NOMO-1 (cell line): ENCODE data around the gene DEFB110.

Experiments
- DNase-seq, 2 experiments: peaks; one replicate each; lab custom pipeline; 2025; ENCODE audit not compliant: unreplicated experiment in 2 of 2; lab: John Stamatoyannopoulos, UW

Gene DEFB110

GRCh38 chr6:50021894-50022293 lies at the start of gene DEFB110:
Gene DEFB110 (minus strand): TSS chr6:50021994. CDS start chr6:50021935, 59 bp downstream.
- no peak for DNase-seq

DNA sequence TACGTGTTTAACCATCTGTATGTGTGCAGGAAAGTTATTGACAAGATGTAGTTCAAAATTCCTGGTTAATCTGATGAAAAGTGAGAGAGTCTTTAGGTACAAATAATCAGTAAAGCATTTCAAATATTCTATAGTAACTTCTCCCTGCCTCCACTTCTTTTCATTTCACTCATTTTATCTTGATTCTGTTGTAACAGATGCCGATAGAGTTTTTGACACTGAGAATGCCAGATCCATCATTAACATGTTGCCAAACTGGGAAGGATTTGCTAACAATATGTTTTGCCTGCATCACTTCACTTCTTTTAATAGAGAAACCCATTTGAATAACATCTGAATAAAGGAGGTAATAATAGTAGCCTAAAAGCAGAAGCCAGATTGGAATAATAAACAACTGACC lies 48.3 kb upstream of the DEFB110 start:
- DNase-seq: no peak

DNA sequence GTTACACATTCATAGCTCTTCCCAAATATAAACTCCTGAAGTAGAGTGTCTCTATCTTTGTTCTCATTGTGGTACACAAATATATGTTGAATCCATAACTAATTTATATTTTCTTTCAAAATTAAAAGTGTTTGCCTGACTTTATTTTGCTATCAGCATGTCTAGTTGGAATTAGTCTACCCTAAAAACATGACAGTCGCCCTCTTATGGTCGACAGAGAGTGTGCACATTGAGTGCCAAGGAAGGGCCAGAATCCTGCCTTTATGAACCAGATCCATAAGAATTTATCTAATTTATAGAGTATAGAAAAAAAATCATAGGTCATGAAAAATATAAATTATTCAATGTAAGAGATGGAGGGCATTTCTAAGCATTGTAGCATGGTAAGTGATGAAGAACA lies 40.3 kb upstream of the DEFB110 start:
- DNase-seq: no peak

DNA sequence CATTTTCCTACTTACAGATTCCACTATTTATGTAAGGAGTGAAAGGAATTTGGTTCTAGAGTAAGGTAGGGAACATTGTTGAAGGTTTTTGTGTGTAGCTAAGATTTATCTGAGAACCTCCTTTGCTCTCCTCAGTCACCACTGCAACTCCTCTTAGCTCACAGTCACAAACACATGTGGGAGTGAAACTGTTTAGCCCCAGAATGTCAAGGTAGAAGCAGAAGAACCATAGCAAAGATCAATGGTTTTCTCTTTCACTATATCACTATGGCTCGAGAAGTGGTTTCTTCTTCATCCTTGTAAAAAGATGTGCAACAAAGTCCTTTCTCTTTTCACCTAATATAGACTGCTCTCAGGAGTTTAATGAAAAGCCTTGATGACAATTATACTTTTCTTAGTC lies 34.4 kb upstream of the DEFB110 start:
- DNase-seq: no peak

GRCh38 chr6:50049829-50050228 lies 28.0 kb upstream of the DEFB110 start, which contains the start of gene DEFB112:
Gene DEFB112 (minus strand): TSS chr6:50049929. CDS start chr6:50049869, 60 bp downstream.
- DNase-seq: no peak

GRCh38 chr6:50047026-50047425 lies 25.2 kb upstream of the DEFB110 start:
- DNase-seq: no peak

DNA sequence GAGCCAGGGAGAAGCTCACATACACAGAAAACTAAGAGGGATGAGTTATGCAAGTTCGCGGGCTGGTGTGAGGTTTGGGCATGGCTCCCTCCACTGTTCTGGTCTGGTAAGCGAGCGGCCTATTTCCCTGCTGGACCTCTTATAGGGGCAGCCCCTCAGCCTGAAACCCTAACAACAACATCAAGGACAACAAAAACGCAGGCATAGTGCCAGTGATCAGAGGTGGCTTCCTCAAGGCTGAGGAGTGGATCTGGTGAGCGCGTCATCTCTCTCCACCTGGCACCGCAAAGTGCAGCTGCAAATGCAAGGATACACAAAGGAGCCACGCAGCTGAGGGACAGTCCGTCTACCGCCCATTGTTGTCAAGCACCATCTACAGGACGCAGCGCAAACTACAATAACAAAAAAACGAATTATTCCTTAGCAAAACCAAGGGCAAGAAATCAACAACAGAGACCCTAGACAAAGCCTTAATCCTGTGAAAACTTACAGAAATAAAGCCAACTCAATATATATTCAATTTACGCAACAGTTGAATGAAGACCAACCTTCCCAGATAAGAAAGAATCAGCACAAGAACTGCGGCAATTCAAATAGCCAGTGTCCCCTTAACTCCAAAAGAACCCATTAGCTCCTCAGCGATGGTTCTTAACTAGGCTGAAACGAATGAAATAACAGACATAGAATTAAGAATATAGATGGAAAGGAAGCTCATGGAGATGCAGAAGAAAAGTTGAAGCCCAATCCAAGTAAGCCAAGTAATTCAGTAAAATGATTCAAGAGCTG lies 9.2 kb upstream of the DEFB110 start:
- DNase-seq: no peak

DNA sequence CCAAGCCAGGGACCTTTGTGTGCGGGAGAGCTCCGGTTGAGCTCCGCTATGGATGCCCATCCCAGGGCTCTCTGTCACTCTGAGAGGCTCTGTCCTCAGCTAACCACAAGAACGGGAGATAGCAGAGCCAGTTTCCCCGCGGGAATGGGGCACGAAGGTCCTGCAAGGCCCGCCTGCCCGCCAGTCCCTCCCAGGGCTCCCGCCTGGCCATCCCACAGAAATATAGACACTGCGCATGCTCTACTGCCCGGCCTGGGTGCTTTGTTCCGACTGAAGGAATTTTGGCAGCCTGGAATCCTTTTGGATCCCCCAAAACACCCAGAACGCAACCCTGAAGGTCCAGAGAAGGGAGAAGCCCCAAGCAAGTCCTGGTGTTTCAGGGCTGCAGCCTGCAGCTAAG lies 8.6 kb upstream of the DEFB110 start:
- DNase-seq: no peak

- DNase-seq: no peak
Measured at GRCh38 chr6:50025258-50025657, 3.5 kb upstream of the DEFB110 start.

- no peak for DNase-seq
Measured at GRCh38 chr6:50007819-50008218, 14.0 kb downstream of the DEFB110 start.

DNA sequence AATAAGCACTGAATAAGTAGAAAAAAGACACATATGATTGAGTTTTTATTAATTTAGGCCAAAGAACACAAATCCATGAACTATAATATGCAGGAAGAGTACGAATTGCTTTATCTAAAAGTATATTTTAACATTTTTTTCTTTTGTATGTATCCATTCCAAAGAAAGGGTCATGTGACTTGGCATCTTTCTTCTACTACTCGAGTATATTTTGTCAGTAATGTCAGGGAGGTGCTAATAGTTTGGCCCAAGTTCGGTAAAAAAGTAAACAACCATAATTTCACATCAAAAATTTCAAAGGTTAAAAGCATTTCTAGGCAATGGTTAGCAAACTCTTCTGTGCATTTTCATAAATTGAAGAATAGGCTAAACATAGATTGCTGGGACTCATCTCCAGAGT lies 18.7 kb downstream of the DEFB110 start:
- no peak for DNase-seq

- DNase-seq: no peak
Measured at GRCh38 chr6:49995278-49995677, 26.5 kb downstream of the DEFB110 start.

DNA sequence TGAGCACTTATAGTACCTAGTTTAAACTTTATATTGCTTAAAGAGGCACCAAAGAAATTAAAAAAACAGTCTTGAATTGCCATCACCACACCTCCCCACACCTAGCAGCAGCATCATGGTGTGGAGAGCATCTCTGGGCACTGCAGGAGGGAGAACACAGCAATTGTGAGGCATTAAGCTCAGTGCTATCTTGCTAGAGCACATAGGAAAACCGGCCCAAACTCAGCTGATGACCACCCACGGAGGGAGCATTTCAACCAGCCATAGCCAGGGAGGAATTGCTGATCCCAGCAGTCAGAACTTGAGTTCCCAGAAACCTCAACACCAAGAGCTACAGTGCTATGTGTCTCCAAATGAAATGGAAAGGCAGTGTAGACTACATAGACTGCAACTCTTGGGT lies 32.9 kb downstream of the DEFB110 start:
- DNase-seq: no peak

GRCh38 chr6:49987749-49988148 lies 34.0 kb downstream of the DEFB110 start:
- DNase-seq: no peak

DNA sequence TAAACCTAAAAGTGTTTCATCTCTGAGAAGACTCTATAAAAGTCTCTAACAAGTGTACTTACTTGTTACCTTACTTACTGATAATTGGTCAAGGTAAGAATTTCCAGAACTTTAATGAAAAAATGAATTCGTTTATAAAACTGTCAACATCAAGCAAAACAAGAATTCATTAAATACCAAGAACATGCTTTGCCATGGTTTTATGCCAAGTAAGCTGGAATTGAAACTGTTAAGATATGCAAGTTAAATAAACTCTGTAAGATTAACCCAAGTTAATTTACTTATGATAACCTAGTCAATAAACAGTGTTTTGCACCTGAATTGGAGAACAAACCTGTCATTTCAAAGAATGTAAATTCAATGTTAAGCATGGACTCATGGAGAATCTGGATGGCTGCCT lies 35.2 kb downstream of the DEFB110 start:
- DNase-seq: no peak

- DNase-seq: no peak
Measured at GRCh38 chr6:49982046-49982445, 39.7 kb downstream of the DEFB110 start.

GRCh38 chr6:49980898-49981297 lies 40.9 kb downstream of the DEFB110 start:
- no peak for DNase-seq

- DNase-seq: no peak
Measured at GRCh38 chr6:49979584-49979983, 42.2 kb downstream of the DEFB110 start.

GRCh38 chr6:49978332-49979226 lies 43.2 kb downstream of the DEFB110 start:
- DNase-seq: no peak

- no peak for DNase-seq
Measured at GRCh38 chr6:49969605-49970004, 52.2 kb downstream of the DEFB110 start, which contains the start of gene DEFB113. Gene DEFB113 (minus strand): TSS chr6:49969625. CDS start chr6:49969625, 0 bp downstream.
